NCI-H446 (cell line): ENCODE measurements around the gene DDAH2.

Source experiments
- DNase-seq, 2 experiments: peaks; one replicate each; lab custom pipeline; 2025; lab: John Stamatoyannopoulos, UW

Gene DDAH2

GRCh38 chr6:31690231-31691077 is 38.6 kb downstream of the DDAH2 start:
- DNase-seq: no peak

GRCh38 chr6:31689249-31690110 is 39.6 kb downstream of the DDAH2 start:
- DNase-seq: no peak

- no peak for DNase-seq
These were observed 41.0 kb downstream of the DDAH2 start for GRCh38 chr6:31687860-31688693.

GRCh38 chr6:31687321-31687720 is 41.8 kb downstream of the DDAH2 start:
- DNase-seq: no peak

- no peak for DNase-seq
These were observed 42.6 kb downstream of the DDAH2 start for GRCh38 chr6:31686483-31686882.

- DNase-seq: no peak
These were observed 45.5 kb downstream of the DDAH2 start for GRCh38 chr6:31683591-31683990.

- no peak for DNase-seq
These were observed 47.9 kb downstream of the DDAH2 start for GRCh38 chr6:31681135-31681671.

GRCh38 chr6:31680226-31681134 is 48.6 kb downstream of the DDAH2 start, which contains the start of gene LY6G5C:
LY6G5C (minus strand) TSS chr6:31681067; CDS start chr6:31680373, 694 bp downstream.
- peak; percentile 49 to 68 for DNase-seq

- no peak for DNase-seq
These were observed 51.1 kb downstream of the DDAH2 start for GRCh38 chr6:31677955-31678354.
